Right ventricle myocardium superior (tissue), 1 donor: Measurements from ENCODE around the gene TLR1. TPM values are rescaled to one million over a fixed set of nuclear protein-coding genes. Genes with fewer than 3 reads are reported as not detected.

Experiments
- ATAC-seq: fragments of 200-7000 bp; cut with Tn5 transposase; one replicate; pipeline ENCODE4 v1.9.1; 2020; ENCODE audit warnings: mild to moderate bottlenecking; ENCODE audit not compliant: poor library complexity
- DNase-seq: peaks from one replicate; pipeline ENCODE4 v3.0.0-alpha.2; 2020
- intact Hi-C: fragments of 100-400 bp; cut with DNase I; formaldehyde crosslinking; loops from one replicate; pipeline ENCODE4 v1.11.2; 2022
- total RNA-seq: library from RNA; stranded (reverse); fragmentation: NEBNext Ultra II Directional; extraction: Animal tissue kit (Norgen Biotek cat#: 25700); gene quantifications from one replicate; pipeline ENCODE4 v1.2.1, GENCODE V29; 2021
- donor health status: DM: no; HTN: yes; CAD: no; lungs with severe emphysema.

TLR1 gene
- total RNA-seq, 1 donor from 2014 or later, result 3.4 TPM

DNA sequence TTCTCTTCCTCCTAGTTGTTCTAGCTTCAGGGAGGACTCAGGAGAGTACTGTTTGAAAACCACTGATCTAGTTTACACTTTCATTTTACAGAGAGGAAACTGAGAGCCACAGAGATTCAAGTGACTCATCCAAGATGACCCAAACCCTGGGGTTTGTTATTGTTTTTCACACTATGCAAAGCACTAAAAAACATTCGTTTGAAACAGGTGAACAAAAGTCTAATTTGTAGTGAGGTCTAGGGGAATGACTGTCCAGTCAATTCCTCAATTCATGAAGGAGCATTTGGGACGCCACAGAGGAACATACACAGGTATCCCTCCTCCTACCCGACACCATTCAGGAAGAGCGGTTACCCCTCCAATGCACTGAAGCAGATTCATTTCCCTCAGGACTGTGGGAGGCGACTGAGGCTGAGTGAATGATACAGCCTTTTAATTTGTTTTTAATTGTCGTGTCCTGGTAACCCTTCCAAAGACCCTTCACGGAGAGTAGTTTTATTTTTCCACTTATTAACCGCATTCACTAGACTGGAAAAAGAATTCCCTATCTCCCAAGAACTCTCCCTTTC lies 52.1 kb downstream of the TLR1 start:
- intact Hi-C loops, result loop anchor here (10.0 kb wide), 1 partner anchor 382 kb away; no protein-coding TSS in a partner anchor
- ATAC-seq, result peak; percentile 34

DNA sequence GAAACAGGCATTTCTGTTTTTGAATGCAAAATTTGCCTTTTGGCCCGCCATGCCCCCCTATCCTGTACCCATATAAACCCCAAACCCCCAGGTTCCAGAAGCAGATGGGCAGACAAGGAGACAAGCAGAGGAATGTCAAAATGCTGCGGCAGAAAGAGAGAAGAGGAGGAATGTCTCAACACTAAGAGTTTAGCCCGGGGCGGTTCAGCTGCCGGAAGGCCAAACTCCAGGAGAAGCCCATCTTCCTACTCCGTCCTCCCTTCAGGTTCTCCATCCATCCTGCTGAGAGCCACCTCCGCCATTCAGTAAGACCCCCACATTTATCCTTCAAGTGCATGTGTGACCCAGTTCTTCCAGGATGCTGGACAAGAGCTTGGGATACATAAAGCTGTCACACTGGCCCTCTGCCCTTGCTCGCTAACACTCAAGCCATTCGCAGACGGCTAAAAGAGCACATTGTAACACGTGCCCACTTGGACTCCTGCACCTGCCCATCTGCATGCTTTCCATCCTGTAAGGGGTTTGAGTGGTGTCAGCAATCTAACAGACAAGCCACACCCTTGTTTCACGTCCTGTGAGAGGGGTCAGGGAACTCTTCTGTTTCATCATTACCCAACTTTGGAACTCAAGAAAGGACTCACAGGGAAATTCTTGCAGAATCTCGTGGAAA lies 53.1 kb downstream of the TLR1 start:
- intact Hi-C loops, result loop anchor here (10.0 kb wide), 1 partner anchor 383 kb away; no protein-coding TSS in a partner anchor
- ATAC-seq, result no peak

More for the DNA sequence above, 52.1 kb downstream of the TLR1 start:
- DNase-seq, result no peak

DNA sequence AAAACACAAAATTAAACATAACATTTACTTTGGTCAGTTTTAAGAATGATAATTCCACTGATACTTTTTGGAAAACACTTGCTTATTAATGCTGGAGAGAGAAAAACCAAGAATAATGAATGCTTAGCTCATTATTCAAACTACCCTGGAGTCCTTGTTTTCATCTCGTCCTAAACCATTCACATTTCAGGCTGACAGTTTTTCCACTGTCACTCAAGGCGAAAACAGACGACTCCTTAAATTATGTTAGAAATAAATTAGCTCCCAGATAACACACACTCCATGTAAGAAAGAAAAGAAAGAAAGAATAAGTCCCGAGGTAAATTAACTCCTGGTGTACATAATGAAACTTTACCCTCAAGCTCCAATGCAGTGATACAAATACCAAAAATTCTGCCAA lies 55.3 kb downstream of the TLR1 start:
- ATAC-seq, result no peak
- DNase-seq, result no peak
- intact Hi-C loops, result no loop called here

More for the DNA sequence above, 53.1 kb downstream of the TLR1 start:
- DNase-seq, result no peak

DNA sequence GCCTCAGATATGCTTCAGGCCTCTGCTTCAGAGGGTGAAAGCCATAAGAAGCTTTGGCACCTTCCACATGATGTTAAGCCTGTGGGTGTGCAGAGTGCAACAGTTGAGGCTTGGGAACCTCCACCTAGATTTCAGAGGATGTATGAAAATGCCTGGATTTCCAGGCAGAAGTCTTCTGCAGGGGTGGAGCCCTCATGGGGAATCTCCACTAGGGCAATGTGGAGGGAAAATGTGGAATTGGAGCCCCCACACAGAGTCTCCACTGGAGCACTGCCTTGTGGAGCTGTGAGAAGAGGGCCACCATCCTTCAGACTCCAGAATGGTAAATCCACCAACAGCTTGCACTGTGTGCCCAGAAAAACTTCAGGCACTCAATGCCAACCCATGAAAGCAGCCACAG lies 57.0 kb downstream of the TLR1 start:
- intact Hi-C loops, result no loop called here
- no peak for DNase-seq
- no peak for ATAC-seq

Other genes starting within 250 kb of the TLR1 start
- 16.5 TPM for gene KLF3, start 140.6 kb downstream of the TLR1 start, total RNA-seq
- not detected for gene TLR10, start 21.8 kb downstream of the TLR1 start, total RNA-seq
- 2.3 TPM for gene TLR6, start 52.0 kb upstream of the TLR1 start, total RNA-seq
- gene FAM114A1, start 63.0 kb upstream of the TLR1 start, total RNA-seq, result 20.3 TPM
- not detected for gene TMEM156, start 227.6 kb upstream of the TLR1 start, total RNA-seq